Activated T-cell treated with anti-CD3 and anti-CD28 coated beads for 48 hours (primary cell): ENCODE data around the gene EFNA1.
"Not testable (repeated sequence)": the region's sequence is repeated elsewhere in the genome, so short reads cannot be mapped to it uniquely, and the experiment has no call there.

Experiments
- DNase-seq: peaks from one replicate; pipeline ENCODE4 v3.0.0-alpha.2; 2020; ENCODE audit warnings: low read depth

Gene EFNA1

GRCh38 chr1:155092641-155093040 lies 35.0 kb upstream of the EFNA1 start:
- DNase-seq = no peak

DNA sequence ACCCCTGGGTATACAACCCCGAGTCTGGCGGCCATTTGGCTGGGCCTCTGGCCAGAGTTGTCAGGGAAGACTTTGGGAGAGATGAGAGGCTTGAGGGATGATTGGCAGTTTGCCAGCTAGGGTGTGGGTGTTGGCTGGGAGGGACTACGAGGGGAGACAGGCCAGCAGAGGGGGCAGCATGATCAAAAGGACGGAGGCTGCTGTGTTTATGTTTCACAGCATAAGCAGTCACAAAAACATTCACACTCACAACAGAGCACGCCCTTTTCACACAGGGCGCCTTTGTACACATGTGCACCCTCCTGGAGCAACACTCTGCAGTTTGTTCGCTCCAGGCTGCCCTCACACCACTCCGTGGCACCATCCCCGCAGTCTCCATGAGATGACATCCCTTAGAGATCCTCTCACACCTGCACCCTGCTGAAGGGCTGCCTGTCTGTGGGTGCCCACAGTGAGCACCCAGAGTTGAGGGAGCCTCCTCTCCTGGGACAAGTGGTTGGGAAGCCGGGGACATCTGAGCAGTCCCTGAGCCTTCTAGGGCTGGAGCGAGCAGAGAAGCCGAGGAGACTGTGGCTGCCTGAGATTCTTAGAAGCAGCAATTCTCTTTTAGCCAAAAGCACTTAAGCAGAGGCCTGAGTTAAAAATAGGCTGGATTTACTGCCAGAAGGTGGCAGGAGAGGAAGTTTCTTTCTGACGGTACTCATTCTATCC lies 33.6 kb upstream of the EFNA1 start:
- DNase-seq = no peak

- DNase-seq = no peak
Measured at GRCh38 chr1:155094622-155094948, 33.1 kb upstream of the EFNA1 start.

DNA sequence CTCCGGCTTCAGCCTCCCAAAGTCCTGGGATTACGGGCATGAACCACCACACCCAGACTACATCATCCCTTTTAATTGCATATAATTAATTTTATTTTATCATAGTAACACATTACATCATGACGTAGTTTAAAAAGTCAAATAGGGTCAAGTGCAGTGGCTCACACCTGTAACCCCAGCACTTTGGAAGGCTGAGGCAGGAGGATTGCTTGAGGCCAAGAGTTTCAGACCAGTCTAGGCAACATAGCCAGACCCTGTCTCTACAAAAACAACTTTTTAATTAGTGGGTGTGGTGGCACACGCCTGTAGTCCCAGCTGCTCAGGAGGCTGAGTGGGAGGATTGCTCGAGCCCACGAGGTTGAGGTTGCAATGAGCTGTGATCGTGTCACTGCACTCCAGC lies 28.3 kb upstream of the EFNA1 start:
- DNase-seq = no peak

DNA sequence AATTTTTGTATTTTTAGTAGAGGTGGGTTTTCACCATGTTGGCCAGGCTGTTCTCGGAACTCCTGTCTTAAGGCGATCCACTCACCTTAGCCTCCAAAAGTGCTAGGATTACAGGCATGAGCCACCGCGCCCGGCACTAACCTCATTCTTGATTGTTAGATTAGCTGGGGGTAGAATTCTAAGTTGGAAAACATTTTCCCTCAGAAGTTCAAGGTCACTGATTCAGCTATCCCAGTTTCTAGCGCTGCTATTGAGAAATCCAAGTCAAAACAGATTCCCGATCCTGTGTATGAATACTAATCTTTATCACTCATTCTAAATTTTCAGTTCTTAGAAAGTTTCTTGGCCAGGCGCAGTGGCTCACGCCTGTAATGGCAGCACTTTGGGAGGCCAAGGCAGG lies 24.4 kb upstream of the EFNA1 start:
- no peak for DNase-seq

DNA sequence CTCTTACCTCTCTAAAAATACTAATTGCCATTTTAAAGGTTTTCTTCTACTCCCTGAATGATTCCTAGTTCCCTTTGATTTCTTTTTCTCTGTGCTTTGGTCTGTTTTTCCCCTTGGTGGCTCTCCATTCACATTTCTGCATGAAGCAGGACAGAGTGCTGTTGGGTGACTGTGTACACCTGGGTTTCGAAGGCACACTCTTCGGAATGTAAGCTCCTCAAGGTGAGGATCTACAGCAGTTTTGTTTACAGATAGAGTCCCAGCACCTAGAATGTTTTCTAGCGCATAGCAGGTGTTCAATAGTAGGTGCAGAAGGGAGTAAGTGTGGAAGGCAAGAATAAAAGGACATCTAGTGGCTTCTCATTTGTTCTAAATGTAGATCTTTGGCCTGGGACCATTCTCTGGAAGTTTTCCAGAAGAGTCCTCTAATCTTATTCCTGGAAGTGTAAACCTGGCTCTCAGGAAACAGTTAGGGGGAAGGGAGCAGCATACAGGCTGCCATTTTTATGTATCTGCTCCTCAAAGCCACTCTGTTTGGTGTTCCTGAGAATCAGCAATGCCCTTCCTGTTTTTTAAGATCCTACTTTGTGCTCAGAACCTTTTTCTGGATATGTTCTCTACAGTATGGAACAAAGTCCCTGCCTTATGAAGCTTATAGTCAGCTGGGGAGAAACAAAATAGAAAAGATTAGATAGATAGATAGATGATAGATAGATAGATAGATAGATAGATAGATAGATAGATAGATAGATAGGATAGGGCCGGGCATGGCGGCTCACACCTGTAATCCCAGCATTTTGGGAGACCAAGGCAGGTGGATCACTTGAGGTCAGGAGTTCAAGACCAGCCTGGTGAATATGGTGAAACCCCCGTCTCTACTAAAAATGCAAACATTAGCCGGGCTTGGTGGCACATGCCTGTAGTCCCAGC lies 22.8 kb upstream of the EFNA1 start:
- no peak for DNase-seq

- no peak for DNase-seq
Measured at GRCh38 chr1:155105604-155106011, 22.1 kb upstream of the EFNA1 start.

DNA sequence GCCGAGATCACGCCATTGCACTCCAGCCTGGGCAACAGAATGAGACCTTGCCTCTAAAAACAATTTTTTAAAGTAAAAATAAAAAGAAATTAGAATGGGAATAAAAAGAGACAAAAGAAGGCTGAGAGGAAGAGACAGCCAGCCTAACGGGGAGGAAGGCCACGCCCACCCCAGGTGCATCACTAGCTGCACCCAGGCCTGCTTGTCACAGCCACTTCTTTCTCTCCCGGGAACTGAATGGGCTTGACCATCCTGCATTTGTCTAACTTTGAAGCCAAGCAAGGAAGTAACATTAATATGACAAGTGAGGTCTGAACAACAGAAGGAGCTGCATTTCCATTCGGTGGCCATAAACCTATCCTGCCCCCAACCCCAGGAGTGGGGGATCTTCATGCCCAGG lies 20.8 kb upstream of the EFNA1 start:
- DNase-seq = no peak

- DNase-seq = no peak
Measured at GRCh38 chr1:155107309-155108264, 20.1 kb upstream of the EFNA1 start.

DNA sequence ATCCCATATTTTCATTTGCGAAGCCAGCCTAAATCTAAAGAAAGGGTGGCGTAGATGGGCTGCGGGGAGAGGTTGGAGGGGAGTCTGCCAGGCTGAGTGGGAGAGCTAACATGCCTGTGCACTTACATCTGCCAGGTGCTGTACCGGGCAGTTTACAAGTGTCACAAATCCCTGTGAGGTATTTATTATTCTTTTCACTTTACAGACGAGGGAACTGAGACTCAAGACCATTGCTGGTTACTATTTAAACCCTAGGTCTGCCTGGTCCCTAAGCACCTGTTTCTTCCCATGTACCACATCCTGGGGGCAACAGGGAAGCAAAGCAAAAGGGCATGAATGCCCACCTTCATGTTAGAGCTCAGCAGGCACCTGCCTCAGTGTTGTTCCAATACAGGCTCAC lies 19.4 kb upstream of the EFNA1 start:
- no peak for DNase-seq

DNA sequence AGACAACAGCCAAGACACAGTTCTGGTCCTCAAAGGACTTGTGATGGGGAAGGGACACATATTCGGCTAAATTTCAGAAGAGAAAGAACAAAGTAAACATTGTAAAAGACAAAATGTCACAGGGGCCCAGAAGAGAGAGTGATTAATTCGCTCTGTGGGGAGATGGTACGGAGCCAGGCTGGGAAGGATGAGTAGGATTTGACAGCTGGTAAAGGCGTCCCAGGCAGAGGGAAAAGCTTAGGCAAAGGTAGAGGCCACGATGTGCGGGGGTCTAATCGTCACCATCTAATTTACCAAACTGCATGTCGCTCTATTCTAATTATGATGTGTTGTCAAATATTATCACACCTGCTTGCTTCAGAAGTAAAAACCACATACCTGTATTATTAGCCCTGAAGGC lies 17.3 kb upstream of the EFNA1 start:
- DNase-seq = no peak

DNA sequence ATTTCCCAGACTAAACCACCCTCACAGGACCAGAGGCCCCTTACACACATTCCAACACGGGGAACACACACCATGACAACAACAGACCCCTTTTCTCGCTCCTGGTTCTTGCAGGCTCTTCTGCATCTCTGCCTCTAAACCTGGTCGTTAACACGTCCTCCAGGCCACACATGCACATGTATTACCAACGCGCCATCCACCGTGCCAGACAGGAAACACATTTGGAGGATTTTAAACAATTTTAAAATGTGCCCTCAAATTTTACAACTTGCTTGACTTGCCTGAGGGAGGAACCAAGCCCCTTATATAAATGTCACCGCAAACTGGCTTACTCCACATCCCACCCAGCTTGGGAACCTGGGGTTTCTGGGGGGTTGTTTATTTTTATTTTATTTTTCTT lies 16.9 kb upstream of the EFNA1 start:
- no peak for DNase-seq

DNA sequence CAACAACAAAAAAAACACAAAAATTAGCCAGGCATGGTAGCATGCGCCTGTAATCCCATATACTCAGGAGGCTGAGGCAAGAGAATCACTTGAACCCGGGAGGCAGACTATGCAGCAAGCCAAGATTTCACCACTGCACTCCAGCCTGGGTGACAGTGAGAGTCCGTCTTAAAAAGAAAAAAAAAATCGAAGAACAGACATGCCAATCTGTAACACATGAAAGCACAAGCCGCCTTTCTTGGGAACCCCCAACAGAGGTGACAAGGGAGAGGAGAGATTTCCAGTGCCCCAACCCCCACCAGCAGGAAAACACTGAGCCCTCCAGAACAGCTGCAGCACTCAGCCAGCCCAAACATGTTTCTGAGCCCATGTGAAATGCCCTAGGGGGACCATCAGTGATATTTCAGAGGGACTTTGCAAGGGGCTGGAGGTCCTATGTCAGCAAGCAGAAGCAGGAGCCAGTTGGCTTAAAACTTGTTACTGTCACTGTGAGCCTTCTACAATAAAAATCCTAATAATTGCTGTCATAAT lies 14.2 kb upstream of the EFNA1 start:
- DNase-seq = no peak

GRCh38 chr1:155116113-155116764 lies 11.4 kb upstream of the EFNA1 start:
- no peak for DNase-seq

DNA sequence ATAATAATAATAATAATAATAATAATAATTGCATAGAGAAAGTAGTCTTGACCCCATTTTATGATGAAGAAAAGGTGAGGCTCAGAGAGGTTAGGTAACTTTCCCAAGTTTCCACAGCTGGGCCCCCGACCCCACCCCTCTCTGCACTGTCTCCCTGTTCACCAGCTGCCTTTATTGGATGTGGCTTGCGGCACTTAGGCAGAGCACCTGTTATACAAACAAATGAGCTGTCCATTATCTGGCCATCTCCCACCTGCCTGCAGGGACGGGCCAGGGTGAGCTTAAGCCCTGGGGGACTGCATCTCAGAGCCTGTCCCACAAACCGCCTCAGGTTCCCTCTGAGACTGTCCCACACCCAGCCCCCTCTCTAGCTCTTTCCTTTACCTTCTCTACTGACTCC lies 10.1 kb upstream of the EFNA1 start:
- DNase-seq = no peak

GRCh38 chr1:155118090-155118489 lies 9.6 kb upstream of the EFNA1 start:
- not testable (repeated sequence) for DNase-seq

- no peak for DNase-seq
Measured at GRCh38 chr1:155120253-155120652, 7.4 kb upstream of the EFNA1 start.

DNA sequence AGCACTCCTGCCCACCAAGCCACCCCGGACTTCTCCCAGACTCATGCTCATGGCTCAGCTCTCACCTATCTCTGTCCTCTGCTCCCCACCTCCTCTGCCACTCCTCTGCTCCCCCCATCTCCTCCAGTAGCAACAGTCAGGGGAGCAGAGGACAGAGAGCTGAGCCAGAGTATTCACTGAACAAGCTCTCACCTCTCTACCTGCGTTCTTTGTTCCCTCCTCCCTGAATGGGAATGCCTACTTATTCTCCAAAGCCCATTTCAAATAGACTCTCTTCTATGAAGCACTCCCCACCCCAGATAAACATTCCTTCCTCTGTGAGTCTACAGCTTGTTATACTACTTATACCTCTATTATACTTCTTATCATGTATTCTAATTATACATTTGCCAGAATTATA lies 6.4 kb upstream of the EFNA1 start:
- DNase-seq = no peak

- no peak for DNase-seq
Measured at GRCh38 chr1:155122308-155122707, 5.4 kb upstream of the EFNA1 start.

DNA sequence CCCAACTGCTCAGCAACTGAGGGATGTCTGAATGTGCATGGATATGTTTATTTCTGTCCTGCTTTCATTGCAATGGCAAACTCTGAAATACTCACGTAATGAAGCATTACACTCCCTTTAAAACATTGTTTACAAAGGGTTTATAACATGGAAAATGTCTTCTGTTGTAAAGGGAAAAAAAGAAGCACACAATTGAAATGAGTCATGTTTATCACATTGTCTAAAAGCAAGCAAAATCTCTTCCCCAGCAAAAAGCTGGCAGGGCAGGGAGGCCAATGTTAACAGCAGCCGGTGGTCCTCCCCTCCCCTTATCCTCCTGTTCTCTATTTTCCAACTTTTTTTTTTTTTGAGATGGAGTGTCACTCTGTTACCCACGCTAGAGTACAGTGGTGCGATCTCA lies 3.9 kb upstream of the EFNA1 start:
- DNase-seq = no peak
